ENCODE measurements around the gene SPATA9. TPM values are rescaled to one million over a fixed set of nuclear protein-coding genes. Genes with fewer than 3 reads are reported as not detected.

Gene SPATA9
- 1 to 10 TPM in 1 of 3 donors, under 1 TPM in 2; 0.38 to 1.2 (median 0.39) TPM for total RNA-seq
- long read RNA-seq, donor 1 = 0 reads
- long read RNA-seq, donor 2 = 0 reads

- no peak for TF ChIP-seq CTCF (IDR thresholded peaks at IDR 0.05)
- no peak for ATAC-seq
- intact Hi-C loops (cut with DNase I, micrococcal nuclease) = no loop called here
- Histone ChIP-seq H3K4me3 (no peak within 1 kb of the TSS), H3K9me3 (no peaks in the 10 kb centered on the region), H3K4me1 (ENCODE audit: low read depth) (no peaks in the 10 kb centered on the region), H3K36me3 (ENCODE audit: low read depth) (no peaks in the 10 kb centered on the region)
- no peak for DNase-seq
Observed at GRCh38 chr5:95682891-95683290, at the start of gene SPATA9. SPATA9 (minus strand) TSS chr5:95682991; CDS start chr5:95682854, 137 bp downstream.

GRCh38 chr5:95731571-95732554, 49.1 kb upstream of the SPATA9 start:
- Histone ChIP-seq H3K9me3 (no peaks in the 10 kb centered on the region), H3K36me3 (ENCODE audit: low read depth) (no peaks in the 10 kb centered on the region), H3K4me1 (ENCODE audit: low read depth) (peaks cover 27% of the 10 kb centered on the region), H3K4me3 (peak overlapping the region; percentile 84)
- ATAC-seq = peak; percentile 59
- TF ChIP-seq CTCF (IDR thresholded peaks at IDR 0.05) = no peak
- DNase-seq = peak; percentile 67 to 76 (median 73)
- intact Hi-C loops (cut with DNase I, micrococcal nuclease) = loop anchor here (5.0 to 10.0 kb wide), 2 partner anchors 67 to 85 kb away; partner anchors contain the start of gene RFESD (in 1 of the 2)

- ATAC-seq (peak; percentile 74), DNase-seq (peak; percentile 88 to 92 (median 90))
- no peak for TF ChIP-seq CTCF (IDR thresholded peaks at IDR 0.05)
- intact Hi-C loops (cut with DNase I, micrococcal nuclease) = loop anchor here (5.0 to 10.0 kb wide), 2 partner anchors 66 to 84 kb away; partner anchors contain the start of gene RFESD (in 1 of the 2)
- Histone ChIP-seq H3K36me3 (ENCODE audit: low read depth) (no peaks in the 10 kb centered on the region), H3K9me3 (no peaks in the 10 kb centered on the region), H3K4me3 (peak within 1 kb of the TSS; percentile 84), H3K4me1 (ENCODE audit: low read depth) (peaks cover 23% of the 10 kb centered on the region)
Observed at GRCh38 chr5:95730730-95731570, 48.2 kb upstream of the SPATA9 start, which contains the start of gene RHOBTB3. RHOBTB3 (plus strand) TSS chr5:95731336; CDS start chr5:95731683, 347 bp downstream.

- no peak overlapping the region for H3K4me3 ChIP-seq
- TF ChIP-seq CTCF (IDR thresholded peaks at IDR 0.05) = no peak
- peaks cover 21% of the 10 kb centered on the region for H3K4me1 ChIP-seq (ENCODE audit: low read depth)
- no peaks in the 10 kb centered on the region for H3K36me3 ChIP-seq (ENCODE audit: low read depth)
- no peak for ATAC-seq
- intact Hi-C loops (cut with DNase I, micrococcal nuclease) = loop anchor here (5.0 to 10.0 kb wide), 2 partner anchors 65 to 83 kb away; partner anchors contain the start of gene RFESD (in 1 of the 2)
- no peak for DNase-seq
- no peaks in the 10 kb centered on the region for H3K9me3 ChIP-seq
Observed at GRCh38 chr5:95730011-95730700, 47.4 kb upstream of the SPATA9 start.

Measured in mucosa of descending colon (tissue), 3 donors.